ACC112 (cell line): ENCODE results near the gene CCNI2.
"Not testable (repeated sequence)": the region's sequence is repeated elsewhere in the genome, so short reads cannot be mapped to it uniquely, and the experiment has no call there.

Experiments
- H2AFZ ChIP-seq: fragments of 200-600 bp; sonication (generic); one replicate; pipeline ENCODE4 v1.6.0; 2017; ENCODE audit warnings: antibody characterized with exemption, low read length; ENCODE audit not compliant: unreplicated experiment
- H3K27ac ChIP-seq: fragments of 200-600 bp; sonication (generic); 2 replicates; pipeline ENCODE4 v1.5.1; 2014; ENCODE audit warnings: low read depth, mild to moderate bottlenecking, antibody characterized with exemption, low read length, moderate library complexity
- H3K27me3 ChIP-seq: fragments of 200-600 bp; sonication (generic); 2 replicates; pipeline ENCODE4 v1.6.1; 2014; ENCODE audit warnings: mild to moderate bottlenecking, antibody characterized with exemption, low read length, moderate library complexity, mixed read lengths; ENCODE audit not compliant: insufficient read depth
- H3K36me3 ChIP-seq: fragments of 200-600 bp; sonication (generic); 2 replicates; pipeline ENCODE4 v1.6.1; 2016; ENCODE audit warnings: mild to moderate bottlenecking, antibody characterized with exemption, low read length, moderate library complexity, mixed read lengths; ENCODE audit not compliant: insufficient read depth
- H3K4me1 ChIP-seq: fragments of 200-600 bp; sonication (generic); one replicate; pipeline ENCODE4 v1.6.1; 2016; ENCODE audit warnings: low read length, mixed read lengths; ENCODE audit not compliant: insufficient read depth, unreplicated experiment, control insufficient read depth
- H3K4me3 ChIP-seq: fragments of 200-600 bp; sonication (generic); 2 replicates; pipeline ENCODE4 v1.5.1; 2014; ENCODE audit warnings: mild to moderate bottlenecking, low read depth, low read length
- H3K79me2 ChIP-seq: fragments of 200-600 bp; sonication (generic); one replicate; pipeline ENCODE4 v1.6.0; 2016; ENCODE audit warnings: low read length; ENCODE audit not compliant: control insufficient read depth, unreplicated experiment, insufficient read depth

CCNI2 gene

DNA sequence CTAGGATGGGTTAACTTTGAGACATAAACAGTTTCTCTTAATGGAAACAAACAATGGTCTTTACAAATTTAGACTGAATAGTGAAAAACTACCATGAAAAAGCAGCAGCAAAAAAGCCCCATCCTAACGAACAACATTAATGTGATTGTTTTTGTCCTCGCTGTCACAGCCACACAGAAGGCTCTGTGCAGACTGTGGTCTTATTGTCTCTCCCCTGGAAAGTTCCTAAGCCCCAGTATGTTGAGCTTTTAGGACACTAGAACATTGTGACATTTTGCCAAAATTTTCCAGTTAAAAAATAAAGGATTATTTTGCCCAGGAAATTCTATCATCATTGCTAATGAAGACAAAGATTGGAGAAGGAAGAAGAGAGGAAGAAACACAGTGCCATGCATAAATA lies 53.3 kb downstream of the CCNI2 start:
- Histone ChIP-seq H3K4me1 (no peaks in the 10 kb centered on the region), H3K27ac (no peak overlapping the region), H3K4me3 (no peak overlapping the region), H3K27me3 (peaks cover 35% of the 10 kb centered on the region), H3K36me3 (no peaks in the 10 kb centered on the region), H3K79me2 (no peaks in the 10 kb centered on the region), H2AFZ (no peak overlapping the region)

- no peaks in the 10 kb centered on the region for H3K4me1 ChIP-seq
- H3K36me3 ChIP-seq = no peaks in the 10 kb centered on the region
- H2AFZ ChIP-seq = no peak overlapping the region
- no peak overlapping the region for H3K4me3 ChIP-seq
- peaks cover 32% of the 10 kb centered on the region for H3K27me3 ChIP-seq
- no peaks in the 10 kb centered on the region for H3K79me2 ChIP-seq
- H3K27ac ChIP-seq = no peak overlapping the region
These were observed 54.9 kb downstream of the CCNI2 start for GRCh38 chr5:132802044-132802684.

- not testable (repeated sequence) for H3K36me3 ChIP-seq, H3K4me1 ChIP-seq, H3K27ac ChIP-seq, H3K4me3 ChIP-seq, H3K79me2 ChIP-seq, H2AFZ ChIP-seq
- peaks cover 27% of the 10 kb centered on the region for H3K27me3 ChIP-seq
These were observed 55.5 kb downstream of the CCNI2 start for GRCh38 chr5:132802685-132803066.
